ENCODE measurements around the gene PADI6. TPM values are rescaled to one million over a fixed set of nuclear protein-coding genes. Genes with fewer than 3 reads are reported as not detected.

Gene PADI6
- total RNA-seq, 3 donors from 2014 or later, result not detected

GRCh38 chr1:17381161-17381560 lies 9.2 kb downstream of the PADI6 start:
- no peak overlapping the region for H3K4me3 ChIP-seq
- no peak for TF ChIP-seq CTCF (IDR thresholded peaks at IDR 0.05)

GRCh38 chr1:17392199-17392740 lies 20.3 kb downstream of the PADI6 start:
- H3K4me3 ChIP-seq, result no peak overlapping the region
- intact Hi-C loops (cut with DNase I, micrococcal nuclease), result no loop called here
- ATAC-seq (no peak), DNase-seq (no peak)
- H3K36me3 ChIP-seq (ENCODE audit: low read depth), result no peaks in the 10 kb centered on the region
- H3K4me1 ChIP-seq (ENCODE audit: low read depth), result no peaks in the 10 kb centered on the region
- no peak for TF ChIP-seq CTCF (IDR thresholded peaks at IDR 0.05)
- H3K9me3 ChIP-seq, result no peaks in the 10 kb centered on the region

More at GRCh38 chr1:17381161-17381560, 9.2 kb downstream of the PADI6 start:
- DNase-seq (no peak), ATAC-seq (no peak)
- Histone ChIP-seq H3K4me1 (ENCODE audit: low read depth) (no peaks in the 10 kb centered on the region), H3K36me3 (ENCODE audit: low read depth) (no peaks in the 10 kb centered on the region), H3K9me3 (no peaks in the 10 kb centered on the region)
- intact Hi-C loops (cut with DNase I, micrococcal nuclease), result no loop called here

- Histone ChIP-seq H3K4me3 (no peak overlapping the region), H3K9me3 (no peaks in the 10 kb centered on the region), H3K36me3 (ENCODE audit: low read depth) (no peaks in the 10 kb centered on the region), H3K4me1 (ENCODE audit: low read depth) (no peaks in the 10 kb centered on the region)
- intact Hi-C loops (cut with DNase I, micrococcal nuclease), result no loop called here
- DNase-seq (no peak), ATAC-seq (no peak)
- TF ChIP-seq CTCF (IDR thresholded peaks at IDR 0.05), result no peak
These were observed 21.2 kb downstream of the PADI6 start for GRCh38 chr1:17393230-17393629.

- ATAC-seq (no peak), DNase-seq (no peak)
- intact Hi-C loops (cut with DNase I, micrococcal nuclease), result no loop called here
- Histone ChIP-seq H3K4me1 (ENCODE audit: low read depth) (no peaks in the 10 kb centered on the region), H3K36me3 (ENCODE audit: low read depth) (no peaks in the 10 kb centered on the region), H3K9me3 (no peaks in the 10 kb centered on the region), H3K4me3 (no peak overlapping the region)
- no peak for TF ChIP-seq CTCF (IDR thresholded peaks at IDR 0.05)
These were observed 26.1 kb downstream of the PADI6 start for GRCh38 chr1:17397910-17398695.

GRCh38 chr1:17400725-17401341 lies 28.8 kb downstream of the PADI6 start:
- DNase-seq, result no peak
- intact Hi-C loops (cut with DNase I, micrococcal nuclease), result no loop called here

More at GRCh38 chr1:17400725-17401341, 28.8 kb downstream of the PADI6 start:
- Histone ChIP-seq H3K36me3 (ENCODE audit: low read depth) (no peaks in the 10 kb centered on the region), H3K4me1 (ENCODE audit: low read depth) (no peaks in the 10 kb centered on the region), H3K4me3 (no peak overlapping the region), H3K9me3 (no peaks in the 10 kb centered on the region)
- TF ChIP-seq CTCF (IDR thresholded peaks at IDR 0.05), result no peak
- no peak for ATAC-seq

All from mucosa of descending colon (tissue), 3 donors.